HL-60 (cell line): ENCODE measurements around the gene FHIT.

Experiments used
- CTCF ChIP-seq: IDR thresholded peaks from one replicate; pipeline ENCODE4 v1.5.1; 2011; ENCODE audit warnings: low read length, control low read depth, inconsistent platforms; ENCODE audit not compliant: insufficient read depth
- POLR2AphosphoS5 ChIP-seq: IDR thresholded peaks from 2 replicates; pipeline ENCODE4 v1.6.1; 2012; ENCODE audit warnings: low read depth
- TF ChIP-seq, protein P1 (sequence below): IDR thresholded peaks from 2 replicates; pipeline ENCODE4 v1.6.1; 2012; ENCODE audit warnings: low read depth; ENCODE audit not compliant: insufficient replicate concordance

DNA sequence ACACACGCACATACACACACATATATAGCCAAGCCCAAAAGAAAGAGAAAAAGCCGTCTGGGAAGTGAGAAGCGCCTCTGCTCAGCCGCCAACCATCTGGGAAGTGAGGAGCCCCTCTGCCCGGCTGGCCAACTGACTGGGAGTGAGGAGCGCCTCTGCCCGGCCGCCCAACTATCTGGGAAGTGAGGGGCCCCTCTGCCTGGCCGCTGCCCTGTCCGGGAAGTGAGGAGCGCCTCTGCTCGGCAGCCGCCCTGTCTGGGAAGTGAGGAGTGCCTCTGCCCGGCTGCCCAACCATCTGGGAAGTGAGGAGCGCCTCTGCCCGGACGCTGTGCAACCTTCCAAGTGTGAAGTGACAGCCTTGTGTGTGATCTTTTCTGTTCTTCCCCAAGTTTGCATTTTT lies 49.2 kb downstream of the FHIT start:
- TF ChIP-seq CTCF (no peak), POLR2AphosphoS5 (no peak)
- TF ChIP-seq, protein P1, sequence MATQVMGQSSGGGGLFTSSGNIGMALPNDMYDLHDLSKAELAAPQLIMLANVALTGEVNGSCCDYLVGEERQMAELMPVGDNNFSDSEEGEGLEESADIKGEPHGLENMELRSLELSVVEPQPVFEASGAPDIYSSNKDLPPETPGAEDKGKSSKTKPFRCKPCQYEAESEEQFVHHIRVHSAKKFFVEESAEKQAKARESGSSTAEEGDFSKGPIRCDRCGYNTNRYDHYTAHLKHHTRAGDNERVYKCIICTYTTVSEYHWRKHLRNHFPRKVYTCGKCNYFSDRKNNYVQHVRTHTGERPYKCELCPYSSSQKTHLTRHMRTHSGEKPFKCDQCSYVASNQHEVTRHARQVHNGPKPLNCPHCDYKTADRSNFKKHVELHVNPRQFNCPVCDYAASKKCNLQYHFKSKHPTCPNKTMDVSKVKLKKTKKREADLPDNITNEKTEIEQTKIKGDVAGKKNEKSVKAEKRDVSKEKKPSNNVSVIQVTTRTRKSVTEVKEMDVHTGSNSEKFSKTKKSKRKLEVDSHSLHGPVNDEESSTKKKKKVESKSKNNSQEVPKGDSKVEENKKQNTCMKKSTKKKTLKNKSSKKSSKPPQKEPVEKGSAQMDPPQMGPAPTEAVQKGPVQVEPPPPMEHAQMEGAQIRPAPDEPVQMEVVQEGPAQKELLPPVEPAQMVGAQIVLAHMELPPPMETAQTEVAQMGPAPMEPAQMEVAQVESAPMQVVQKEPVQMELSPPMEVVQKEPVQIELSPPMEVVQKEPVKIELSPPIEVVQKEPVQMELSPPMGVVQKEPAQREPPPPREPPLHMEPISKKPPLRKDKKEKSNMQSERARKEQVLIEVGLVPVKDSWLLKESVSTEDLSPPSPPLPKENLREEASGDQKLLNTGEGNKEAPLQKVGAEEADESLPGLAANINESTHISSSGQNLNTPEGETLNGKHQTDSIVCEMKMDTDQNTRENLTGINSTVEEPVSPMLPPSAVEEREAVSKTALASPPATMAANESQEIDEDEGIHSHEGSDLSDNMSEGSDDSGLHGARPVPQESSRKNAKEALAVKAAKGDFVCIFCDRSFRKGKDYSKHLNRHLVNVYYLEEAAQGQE = no peak
